Measurements from ENCODE around the gene TRMT1. TPM values are rescaled to one million over a fixed set of nuclear protein-coding genes. Genes with fewer than 3 reads are reported as not detected.

Gene TRMT1
- total RNA-seq, 4 donors from 2014 or later, result 27.0 to 70.5 (median 39.2) TPM

- DNase-seq (ENCODE audit: low spot score), result no peak
- peak; percentile 49 for ATAC-seq (ENCODE audit: low FRiP score)
- no peak for TF ChIP-seq CTCF (IDR thresholded peaks at IDR 0.05)
Measured at GRCh38 chr19:13102666-13103580, 13.6 kb downstream of the TRMT1 start, which contains the start of gene LYL1. LYL1 (minus strand) TSS chr19:13102858; CDS start chr19:13101171, 1,687 bp downstream.

GRCh38 chr19:13102416-13102665 is 14.2 kb downstream of the TRMT1 start:
- DNase-seq (ENCODE audit: low spot score), result no peak
- TF ChIP-seq CTCF (IDR thresholded peaks at IDR 0.05), result no peak
- no peak for ATAC-seq (ENCODE audit: low FRiP score)

- ATAC-seq (ENCODE audit: low FRiP score) (no peak), DNase-seq (ENCODE audit: low spot score) (no peak)
- TF ChIP-seq CTCF (IDR thresholded peaks at IDR 0.05), result no peak
Measured at GRCh38 chr19:13101590-13102415, 14.7 kb downstream of the TRMT1 start.

- ATAC-seq (ENCODE audit: low FRiP score) (no peak), DNase-seq (ENCODE audit: low spot score) (no peak)
- TF ChIP-seq CTCF (IDR thresholded peaks at IDR 0.05), result no peak
Measured at GRCh38 chr19:13100841-13101589, 15.5 kb downstream of the TRMT1 start.

- ATAC-seq (ENCODE audit: low FRiP score), result no peak
- TF ChIP-seq CTCF (IDR thresholded peaks at IDR 0.05), result no peak
- no peak for DNase-seq (ENCODE audit: low spot score)
Measured at GRCh38 chr19:13100031-13100588, 16.4 kb downstream of the TRMT1 start.

- no peak for DNase-seq (ENCODE audit: low spot score)
- no peak for TF ChIP-seq CTCF (IDR thresholded peaks at IDR 0.05)
- no peak for ATAC-seq (ENCODE audit: low FRiP score)
Measured at GRCh38 chr19:13099073-13099999, 17.2 kb downstream of the TRMT1 start.
